KMS-11 (cell line): ENCODE data around the gene TLL2.

ENCODE experiments used
- H2AFZ ChIP-seq: fragments of 200-600 bp; sonication (generic); 2 replicates; pipeline ENCODE4 v1.6.1; 2016; ENCODE audit warnings: antibody characterized with exemption, mixed run types, low read depth
- H3K27ac ChIP-seq: fragments of 200-600 bp; sonication (generic); 2 replicates; pipeline ENCODE4 v1.6.1; 2016; ENCODE audit warnings: mild to moderate bottlenecking, mixed run types
- H3K27me3 ChIP-seq: fragments of 200-600 bp; sonication (generic); 2 replicates; pipeline ENCODE4 v1.6.1; 2017; ENCODE audit warnings: mild to moderate bottlenecking, low read depth, mixed run types, moderate library complexity; ENCODE audit not compliant: insufficient read depth
- H3K36me3 ChIP-seq: fragments of 200-600 bp; sonication (generic); 2 replicates; pipeline ENCODE4 v1.6.1; 2017; ENCODE audit warnings: mild to moderate bottlenecking, mixed run types; ENCODE audit not compliant: insufficient read depth
- H3K4me1 ChIP-seq: fragments of 200-600 bp; sonication (generic); 2 replicates; pipeline ENCODE4 v1.6.1; 2016; ENCODE audit warnings: mild to moderate bottlenecking, low read depth, mixed run types; ENCODE audit not compliant: poor library complexity, severe bottlenecking
- H3K4me2 ChIP-seq: fragments of 200-600 bp; sonication (generic); 2 replicates; pipeline ENCODE4 v1.7.0; 2016; ENCODE audit warnings: mild to moderate bottlenecking, mixed run types
- H3K4me3 ChIP-seq: fragments of 200-600 bp; sonication (generic); IDR thresholded peaks from 2 replicates; pipeline ENCODE4 v1.6.1; 2017; ENCODE audit warnings: low read depth, low read length, mixed read lengths; ENCODE audit not compliant: insufficient read depth
- H3K79me2 ChIP-seq: fragments of 200-600 bp; sonication (generic); 2 replicates; pipeline ENCODE4 v1.6.1; 2016; ENCODE audit warnings: low read depth, mixed run types; ENCODE audit not compliant: insufficient read depth
- H3K9ac ChIP-seq: fragments of 200-600 bp; sonication (generic); 2 replicates; pipeline ENCODE4 v1.6.1; 2016; ENCODE audit warnings: mild to moderate bottlenecking, mixed run types
- H4K20me1 ChIP-seq: fragments of 200-600 bp; sonication (generic); 2 replicates; pipeline ENCODE4 v1.6.1; 2016; ENCODE audit warnings: mild to moderate bottlenecking, mixed run types; ENCODE audit not compliant: insufficient read depth
- CTCF ChIP-seq: fragments of 200-600 bp; sonication (generic); conservative IDR thresholded peaks from 2 replicates; pipeline ENCODE4 v1.6.1; 2017; ENCODE audit warnings: low read depth, mild to moderate bottlenecking, antibody characterized with exemption, low read length, moderate library complexity, mixed read lengths

TLL2 gene

GRCh38 chr10:96370584-96371157, 143.1 kb downstream of the TLL2 start:
- no peak overlapping the region for H3K9ac ChIP-seq

GRCh38 chr10:96369890-96370583, 143.7 kb downstream of the TLL2 start:
- Histone ChIP-seq H3K9ac (no peak overlapping the region), H3K79me2 (no peaks in the 10 kb centered on the region), H3K36me3 (no peaks in the 10 kb centered on the region), H3K27ac (no peak overlapping the region), H2AFZ (peak overlapping the region; percentile 24; the same call in 1 of the 2 replicates), H3K27me3 (no peaks in the 10 kb centered on the region), H3K4me1 (no peaks in the 10 kb centered on the region), H3K4me2 (no peak overlapping the region; the same call in 1 of the 2 replicates), H4K20me1 (no peaks in the 10 kb centered on the region), H3K4me3 (no peak overlapping the region)
- TF ChIP-seq CTCF = no peak

More at GRCh38 chr10:96370584-96371157, 143.1 kb downstream of the TLL2 start:
- Histone ChIP-seq H3K4me2 (no peak overlapping the region; the same call in 1 of the 2 replicates), H4K20me1 (no peaks in the 10 kb centered on the region), H3K27me3 (no peaks in the 10 kb centered on the region), H2AFZ (peak overlapping the region; percentile 24; the same call in 1 of the 2 replicates), H3K36me3 (no peaks in the 10 kb centered on the region), H3K4me3 (no peak overlapping the region), H3K4me1 (peaks cover 1% of the 10 kb centered on the region), H3K79me2 (no peaks in the 10 kb centered on the region), H3K27ac (no peak overlapping the region)
- TF ChIP-seq CTCF = peak; percentile 88

GRCh38 chr10:96368971-96369370, 144.8 kb downstream of the TLL2 start:
- Histone ChIP-seq H3K4me2 (no peak overlapping the region), H3K9ac (no peak overlapping the region), H3K79me2 (no peaks in the 10 kb centered on the region), H3K27ac (no peak overlapping the region), H2AFZ (no peak overlapping the region), H3K27me3 (no peaks in the 10 kb centered on the region), H4K20me1 (no peaks in the 10 kb centered on the region), H3K36me3 (no peaks in the 10 kb centered on the region), H3K4me1 (no peaks in the 10 kb centered on the region), H3K4me3 (no peak overlapping the region)
- TF ChIP-seq CTCF = no peak

- Histone ChIP-seq H3K27me3 (no peaks in the 10 kb centered on the region), H3K27ac (no peak overlapping the region), H2AFZ (no peak overlapping the region)
These were observed 146.3 kb downstream of the TLL2 start for GRCh38 chr10:96367470-96367869.

More at GRCh38 chr10:96367470-96367869, 146.3 kb downstream of the TLL2 start:
- no peak overlapping the region for H3K4me2 ChIP-seq
- no peaks in the 10 kb centered on the region for H3K79me2 ChIP-seq
- H4K20me1 ChIP-seq = no peaks in the 10 kb centered on the region
- TF ChIP-seq CTCF = no peak
- no peak overlapping the region for H3K9ac ChIP-seq
- H3K4me3 ChIP-seq = no peak overlapping the region
- no peaks in the 10 kb centered on the region for H3K4me1 ChIP-seq
- no peaks in the 10 kb centered on the region for H3K36me3 ChIP-seq
